WTC11 (cell line): ENCODE measurements around the gene MYLK3.

Source experiments
- CREB1 ChIP-seq: sonication (generic); formaldehyde crosslinking; IDR thresholded peaks from 2 replicates; pipeline ENCODE4 v1.8.0; 2023; ENCODE audit warnings: mild to moderate bottlenecking, missing genetic modification reagents
- CTCF ChIP-seq: fragments of 200-600 bp; IDR thresholded peaks from 2 replicates; pipeline ENCODE4 v1.8.0; 2022; ENCODE audit warnings: antibody characterized with exemption
- IRF2 ChIP-seq: sonication (generic); formaldehyde crosslinking; IDR thresholded peaks from 2 replicates; pipeline ENCODE4 v1.8.0; 2022; ENCODE audit warnings: low read depth, missing genetic modification reagents, borderline replicate concordance
- NFYB ChIP-seq: sonication (generic); formaldehyde crosslinking; conservative IDR thresholded peaks from 2 replicates; pipeline ENCODE4 v1.8.0; 2022; ENCODE audit warnings: low read depth, missing genetic modification reagents
- NR2C2 ChIP-seq: sonication (generic); formaldehyde crosslinking; IDR thresholded peaks from 2 replicates; pipeline ENCODE4 v1.8.0; 2022; ENCODE audit warnings: mild to moderate bottlenecking, missing genetic modification reagents
- NR3C1 ChIP-seq: sonication (generic); formaldehyde crosslinking; conservative IDR thresholded peaks from 2 replicates; pipeline ENCODE4 v1.8.1; 2023; ENCODE audit warnings: low read depth, mild to moderate bottlenecking, missing genetic modification reagents
- SP1 ChIP-seq: sonication (generic); formaldehyde crosslinking; conservative IDR thresholded peaks from 2 replicates; pipeline ENCODE4 v1.8.1; 2022; ENCODE audit warnings: missing genetic modification reagents
- ZNF416 ChIP-seq: fragments of 250-450 bp; sonication (Bioruptor Pico); IDR thresholded peaks from 2 replicates; pipeline ENCODE4 v1.9.0; 2021; ENCODE audit warnings: mild to moderate bottlenecking, inconsistent platforms
- TF ChIP-seq, protein P1 (sequence below): fragments of 250-450 bp; sonication (Bioruptor Pico); IDR thresholded peaks from 2 replicates; pipeline ENCODE4 v1.8.0; 2021; ENCODE audit warnings: mild to moderate bottlenecking

DNA sequence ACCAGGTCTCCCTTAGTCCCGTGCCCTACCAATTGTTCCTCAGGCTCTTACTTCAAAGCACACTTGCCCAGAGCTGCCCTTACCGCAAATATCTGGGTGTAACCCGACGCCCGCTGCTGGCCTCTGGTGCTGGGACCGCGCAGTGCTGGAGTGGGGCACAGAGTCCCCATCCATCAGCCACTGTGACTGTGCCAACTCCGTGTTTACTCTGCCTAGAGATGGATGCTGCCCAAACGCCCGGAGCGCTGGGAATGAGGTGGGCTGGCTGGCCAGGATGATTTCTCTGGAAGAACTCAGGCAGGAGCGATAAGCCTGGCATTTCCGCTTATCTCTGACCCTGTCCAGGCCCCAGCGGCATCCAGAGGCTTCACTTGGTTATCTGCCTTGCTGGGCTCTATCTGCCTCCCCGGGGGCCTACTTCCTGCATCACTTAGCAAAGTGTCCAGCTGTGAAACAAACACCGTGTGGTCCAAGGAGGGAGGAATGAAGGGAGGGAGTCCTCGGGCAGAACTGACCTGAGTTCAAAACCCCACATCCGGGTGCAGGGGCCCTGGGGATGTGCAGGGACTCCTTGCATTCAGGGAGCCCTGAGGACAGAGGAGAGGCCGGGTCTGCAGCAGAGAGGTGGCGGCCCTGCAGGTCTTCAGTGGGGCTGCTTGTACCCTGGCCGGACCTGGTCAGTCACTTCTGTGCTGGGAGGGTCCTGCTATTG, 9.4 kb upstream of the MYLK3 start:
- TF ChIP-seq CREB1 (CRISPR knock-in tag) (no peak), CTCF (no peak), SP1 (CRISPR knock-in tag) (no peak), NR2C2 (no peak), NFYB (CRISPR knock-in tag) (no peak), ZNF416 (CRISPR knock-in tag) (no peak), IRF2 (no peak), NR3C1 (no peak)
- TF ChIP-seq, protein P1, sequence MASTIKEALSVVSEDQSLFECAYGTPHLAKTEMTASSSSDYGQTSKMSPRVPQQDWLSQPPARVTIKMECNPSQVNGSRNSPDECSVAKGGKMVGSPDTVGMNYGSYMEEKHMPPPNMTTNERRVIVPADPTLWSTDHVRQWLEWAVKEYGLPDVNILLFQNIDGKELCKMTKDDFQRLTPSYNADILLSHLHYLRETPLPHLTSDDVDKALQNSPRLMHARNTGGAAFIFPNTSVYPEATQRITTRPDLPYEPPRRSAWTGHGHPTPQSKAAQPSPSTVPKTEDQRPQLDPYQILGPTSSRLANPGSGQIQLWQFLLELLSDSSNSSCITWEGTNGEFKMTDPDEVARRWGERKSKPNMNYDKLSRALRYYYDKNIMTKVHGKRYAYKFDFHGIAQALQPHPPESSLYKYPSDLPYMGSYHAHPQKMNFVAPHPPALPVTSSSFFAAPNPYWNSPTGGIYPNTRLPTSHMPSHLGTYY (CRISPR knock-in tag) = no peak
